T follicular helper cell (primary cell): Measurements from ENCODE around the gene KDM8.
"Not testable (repeated sequence)": the region's sequence is repeated elsewhere in the genome, so short reads cannot be mapped to it uniquely, and the experiment has no call there.

Experiments
- DNase-seq: peaks from one replicate; pipeline ENCODE4 v3.0.0-alpha.2; 2020; ENCODE audit warnings: low read depth

The KDM8 gene

DNA sequence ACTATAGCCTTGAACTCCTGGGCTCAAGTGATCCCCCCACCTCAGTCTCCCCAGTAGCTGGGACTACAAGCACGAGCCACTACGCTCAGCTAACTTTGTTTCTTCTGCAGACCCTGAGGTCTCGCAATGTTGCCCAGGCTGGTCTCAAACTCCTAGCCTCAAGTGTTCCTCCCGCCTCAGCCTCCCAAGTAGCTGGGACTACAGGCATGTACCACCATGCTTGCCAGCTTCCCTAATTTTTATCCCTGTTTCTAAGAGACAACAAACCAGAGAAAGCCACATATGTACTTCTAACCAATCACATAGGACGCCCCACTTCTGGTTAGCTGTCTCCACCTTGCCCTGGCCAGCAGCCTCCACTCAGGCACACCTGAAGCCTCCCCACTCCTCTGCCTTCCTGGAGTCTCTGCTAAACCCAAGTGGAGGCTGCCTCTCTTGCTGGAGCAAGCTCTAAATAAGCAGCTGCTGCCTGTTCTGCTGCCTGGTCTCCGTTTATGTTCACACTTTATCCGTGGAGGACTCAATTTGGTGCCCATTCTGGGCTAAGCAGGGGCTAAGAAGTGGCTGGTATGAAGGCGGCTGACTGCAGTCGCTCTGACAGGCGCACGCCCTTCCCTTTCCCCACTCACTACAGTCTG lies 40.5 kb downstream of the KDM8 start:
- DNase-seq: no peak

DNA sequence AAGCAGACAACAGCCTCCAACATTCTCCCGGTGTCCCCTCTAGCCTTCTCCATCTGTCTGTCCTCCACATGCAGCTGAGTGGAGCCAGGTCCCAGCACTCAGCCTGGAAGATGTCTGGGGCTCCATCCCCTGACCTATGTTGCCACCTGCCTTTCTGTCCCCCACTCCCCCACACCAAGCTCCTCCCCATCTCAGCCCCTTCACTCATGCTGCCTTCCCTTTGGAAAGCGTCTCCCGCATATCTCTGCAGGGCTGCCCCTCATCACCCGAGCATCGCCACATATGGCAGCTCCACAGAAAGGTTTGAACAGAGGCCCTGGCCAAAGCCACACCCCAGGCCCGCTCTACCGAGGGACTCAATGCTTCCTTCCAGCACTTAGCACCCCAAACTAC lies 41.0 kb downstream of the KDM8 start:
- no peak for DNase-seq

DNA sequence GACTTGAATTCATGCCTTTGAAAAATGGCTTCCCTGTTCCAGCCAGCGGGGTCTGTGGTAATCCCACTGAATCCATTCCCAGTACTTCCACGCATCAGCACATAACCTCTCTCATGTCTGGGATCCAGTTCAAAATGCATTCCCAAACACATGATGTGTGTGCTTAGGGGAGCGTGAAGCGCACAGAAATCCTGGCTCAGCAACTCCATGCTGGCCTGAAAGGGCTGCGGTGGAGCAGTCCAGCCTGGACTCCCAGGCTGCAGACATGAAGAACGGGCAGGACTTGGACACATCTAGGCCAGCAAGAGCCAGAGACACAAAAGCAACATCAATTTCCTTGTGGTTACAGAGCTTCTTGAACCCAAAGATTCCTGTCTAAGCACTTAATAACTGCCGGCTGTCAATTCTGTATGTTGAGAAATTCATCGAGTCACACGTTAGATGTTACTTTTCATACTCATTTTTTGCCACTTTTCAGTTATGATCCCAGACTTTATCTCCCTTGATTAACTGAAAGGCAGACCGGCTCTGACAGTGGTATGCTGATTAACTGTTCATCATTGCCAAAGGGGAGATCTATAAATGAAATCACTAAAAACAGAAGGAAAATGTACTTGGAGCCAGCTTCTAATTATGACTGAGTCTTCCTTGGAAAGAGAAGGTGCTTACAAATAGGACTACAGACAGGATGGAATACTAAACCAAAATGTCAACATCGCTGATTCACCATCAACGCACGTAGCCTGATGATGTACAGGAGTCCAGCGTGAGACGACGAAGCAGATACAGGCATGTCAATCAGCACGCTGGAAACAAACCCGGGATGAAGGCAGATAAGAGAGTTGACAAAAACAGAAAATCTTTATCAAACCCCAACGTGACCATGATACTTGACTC lies 42.2 kb downstream of the KDM8 start:
- no peak for DNase-seq

DNA sequence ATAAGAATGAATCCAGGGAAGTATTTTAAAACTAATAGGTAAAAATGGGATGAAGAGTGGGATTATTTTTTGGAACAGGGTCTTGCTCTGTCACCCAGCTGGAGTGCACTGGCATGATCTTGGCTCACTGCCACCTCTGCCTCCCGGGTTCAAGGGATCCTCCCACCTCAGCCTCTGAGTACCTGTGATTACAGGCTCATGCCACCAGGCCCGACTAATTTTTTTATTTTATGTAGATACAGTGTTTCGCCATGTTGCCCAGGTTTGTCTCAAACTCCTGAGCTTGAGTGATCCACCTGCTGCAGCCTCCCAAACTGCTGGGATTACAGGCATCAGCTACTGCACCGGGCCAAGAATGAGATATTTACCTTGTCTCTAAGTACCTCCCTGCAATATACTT lies 43.1 kb downstream of the KDM8 start:
- DNase-seq: no peak

DNA sequence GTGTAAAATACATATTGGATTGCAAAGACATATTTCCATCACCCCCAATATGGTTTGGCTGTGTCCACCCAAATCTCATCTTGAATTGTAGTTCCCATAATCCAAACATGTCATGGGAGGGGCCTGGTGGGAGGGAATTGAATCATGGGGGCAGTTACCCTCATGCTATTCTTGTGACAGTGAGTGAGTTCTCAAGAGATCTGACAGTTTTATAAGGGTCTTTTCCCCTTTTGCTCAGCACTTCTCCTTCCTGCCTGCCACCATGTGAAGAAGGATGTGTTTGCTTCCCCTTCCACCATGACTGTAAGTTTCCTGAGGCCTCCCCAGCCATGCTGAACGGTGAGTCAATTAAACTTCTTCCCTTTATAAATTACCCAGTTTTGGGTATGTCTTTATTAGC lies 43.8 kb downstream of the KDM8 start:
- DNase-seq: not testable (repeated sequence)

DNA sequence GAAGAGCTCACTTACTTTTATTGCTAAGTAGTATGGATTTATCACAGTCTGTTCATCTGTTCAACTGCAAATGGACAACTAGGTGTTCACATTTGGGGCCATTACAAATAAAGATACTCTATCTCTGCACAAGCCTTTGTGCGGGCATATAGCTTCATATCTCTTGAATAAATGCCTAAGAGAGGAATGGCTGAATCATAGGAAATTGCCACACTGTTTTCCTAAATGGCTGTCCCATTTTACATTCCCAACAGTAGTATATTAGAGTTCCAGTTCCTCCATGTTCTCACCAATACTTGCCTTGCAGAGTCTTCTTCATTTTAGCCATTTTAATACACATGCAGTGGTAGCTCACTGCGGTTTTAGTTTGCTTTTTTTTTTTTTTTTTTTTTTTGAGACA lies 44.7 kb downstream of the KDM8 start:
- DNase-seq: no peak

DNA sequence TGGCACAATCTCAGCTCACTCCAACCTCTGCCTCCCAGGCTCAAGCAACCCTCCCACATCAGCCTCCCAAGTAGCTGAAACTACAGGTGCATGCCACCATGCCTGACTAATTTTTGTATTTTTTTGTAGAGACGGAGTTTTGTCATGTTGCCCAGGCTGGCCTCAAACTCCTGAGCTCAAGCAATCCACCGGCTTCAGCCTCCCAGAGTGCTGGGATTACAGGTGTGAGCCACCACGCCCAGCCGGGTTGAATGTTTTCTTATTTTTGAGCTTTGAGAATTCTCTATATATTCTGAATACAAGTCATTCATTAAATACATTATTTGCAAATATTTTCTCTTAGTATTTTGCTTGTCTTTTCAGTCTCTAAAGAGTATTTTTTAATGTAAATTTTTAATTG lies 45.6 kb downstream of the KDM8 start:
- not testable (repeated sequence) for DNase-seq

DNA sequence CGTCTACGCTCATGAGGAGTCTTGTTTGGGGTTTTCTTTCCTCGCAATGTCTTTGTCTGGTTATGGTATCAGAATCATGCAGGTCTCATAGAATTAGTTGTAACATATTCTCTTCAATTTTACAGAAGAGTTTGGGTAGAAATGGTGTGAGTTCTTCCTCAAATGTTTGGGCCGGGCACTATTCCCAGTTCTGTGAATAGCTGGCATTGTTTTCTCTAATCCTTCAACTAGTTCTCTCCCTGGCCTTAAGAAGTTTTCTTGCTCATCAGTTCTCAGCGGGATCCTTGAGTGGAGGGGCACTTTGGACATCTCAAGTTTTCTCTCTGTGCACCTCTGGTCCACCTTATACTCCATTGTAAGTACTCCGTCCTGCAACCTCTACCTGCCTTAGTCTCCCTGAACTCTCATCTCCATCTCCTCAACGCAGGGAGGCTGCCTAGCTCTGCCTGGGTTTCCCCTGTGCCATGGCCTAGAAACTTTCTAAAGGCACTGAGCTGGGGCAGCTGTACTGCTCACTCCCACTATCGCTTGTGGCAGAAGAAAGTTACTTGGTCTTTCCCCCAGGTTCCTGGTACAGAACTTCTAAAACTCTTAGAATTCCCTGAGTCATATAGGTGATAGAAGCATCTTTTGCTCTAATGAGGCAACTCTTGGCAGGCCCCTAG lies 48.3 kb downstream of the KDM8 start:
- DNase-seq: no peak

DNA sequence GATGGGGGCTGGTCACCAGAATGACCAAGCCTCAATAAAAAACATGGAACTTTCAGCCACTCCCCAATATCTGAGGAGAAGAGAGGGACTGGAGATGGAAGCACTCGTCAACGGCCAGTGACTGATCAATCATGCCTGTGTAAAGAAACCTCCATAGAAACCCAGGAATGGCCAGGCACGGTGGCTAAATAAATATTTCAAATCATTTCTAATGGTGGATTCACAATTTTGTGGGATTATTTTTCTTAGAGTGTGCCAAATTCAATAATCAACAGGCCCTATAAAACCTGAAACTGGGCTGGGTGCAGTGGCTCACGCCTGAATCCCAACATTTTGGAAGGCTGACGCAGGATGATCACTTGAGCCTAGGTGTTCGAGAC lies 48.9 kb downstream of the KDM8 start:
- no peak for DNase-seq

DNA sequence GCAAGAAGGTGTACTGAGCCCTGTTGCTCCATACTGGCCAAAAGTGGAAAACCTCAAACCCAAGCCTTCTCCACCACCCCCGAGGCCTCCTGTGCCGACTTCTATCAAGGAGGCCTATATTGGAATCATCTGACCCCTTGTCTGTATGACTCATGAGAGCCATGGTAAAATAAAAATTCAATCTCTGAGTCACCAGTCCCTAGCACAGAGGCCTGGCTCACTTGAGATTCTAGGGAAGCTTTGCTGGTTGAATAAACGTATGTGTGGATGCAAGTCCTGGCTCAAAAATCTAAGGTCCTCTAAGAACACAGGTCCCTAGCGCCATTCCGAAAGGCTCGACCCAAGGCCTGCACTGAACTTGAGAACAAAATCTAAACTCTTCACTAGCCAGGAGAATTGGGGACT lies 50.2 kb downstream of the KDM8 start:
- no peak for DNase-seq

DNA sequence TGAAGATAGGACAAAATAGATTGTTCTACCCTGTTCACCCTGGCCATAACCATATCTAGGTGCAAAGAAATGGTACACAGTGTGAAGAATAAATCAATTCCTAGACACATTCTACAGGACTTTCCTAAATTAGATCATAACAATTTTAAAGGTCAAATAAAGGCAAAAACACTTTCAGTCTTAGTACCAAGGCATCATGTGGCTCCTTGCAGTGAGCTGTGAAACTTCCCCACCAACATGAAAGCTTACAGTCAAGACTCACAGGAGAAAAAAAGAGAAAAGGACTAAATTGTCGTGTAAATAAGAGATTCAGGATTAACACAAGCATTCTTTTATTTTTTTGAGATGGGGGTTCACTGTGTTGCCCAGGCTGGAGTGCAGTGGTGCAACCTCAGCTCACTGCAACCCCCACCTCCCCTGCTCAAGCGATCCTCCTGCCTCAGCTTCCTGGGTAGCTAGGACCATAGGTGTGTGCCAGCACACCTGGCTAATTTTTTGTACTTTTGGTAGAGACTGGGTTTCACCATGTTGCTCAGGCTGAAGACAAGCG lies 51.0 kb downstream of the KDM8 start:
- no peak for DNase-seq

DNA sequence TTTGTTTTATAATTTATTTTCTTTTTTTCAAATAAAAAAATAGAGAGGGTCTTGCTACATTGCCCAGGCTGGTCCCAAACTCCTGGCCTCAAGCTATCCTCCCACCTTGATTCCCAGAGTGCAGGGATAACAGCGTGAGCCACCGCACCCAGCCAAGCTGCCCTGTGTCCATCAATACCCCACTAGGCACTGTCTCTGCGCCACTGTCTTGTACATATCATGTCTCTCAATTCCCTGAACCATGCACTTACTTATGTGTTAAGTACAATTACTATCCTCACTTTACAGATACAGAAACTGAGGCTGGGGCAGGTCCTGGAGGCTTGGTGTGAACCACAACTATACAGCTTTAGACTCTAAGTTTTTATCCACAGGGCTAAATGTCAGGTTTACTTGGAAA lies 53.5 kb downstream of the KDM8 start:
- no peak for DNase-seq

DNA sequence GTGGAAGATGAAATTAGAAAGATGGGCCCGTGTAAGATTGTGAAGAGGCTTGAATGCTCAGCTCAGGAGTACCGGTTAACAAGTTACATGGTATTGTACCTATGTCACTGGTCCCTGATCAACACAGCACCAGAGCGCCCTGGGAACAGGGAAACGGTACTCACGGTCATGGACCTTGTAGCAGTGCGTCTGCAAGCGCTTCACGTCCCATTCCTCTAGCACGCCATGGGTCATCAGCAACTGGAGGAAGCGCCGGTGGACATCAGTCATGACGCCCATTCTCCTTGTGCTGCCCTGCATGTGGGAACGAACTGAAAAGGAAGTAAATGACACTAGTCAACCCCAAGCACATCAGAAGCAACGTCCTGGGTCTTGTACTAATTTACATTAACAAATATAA lies 53.9 kb downstream of the KDM8 start:
- no peak for DNase-seq

DNA sequence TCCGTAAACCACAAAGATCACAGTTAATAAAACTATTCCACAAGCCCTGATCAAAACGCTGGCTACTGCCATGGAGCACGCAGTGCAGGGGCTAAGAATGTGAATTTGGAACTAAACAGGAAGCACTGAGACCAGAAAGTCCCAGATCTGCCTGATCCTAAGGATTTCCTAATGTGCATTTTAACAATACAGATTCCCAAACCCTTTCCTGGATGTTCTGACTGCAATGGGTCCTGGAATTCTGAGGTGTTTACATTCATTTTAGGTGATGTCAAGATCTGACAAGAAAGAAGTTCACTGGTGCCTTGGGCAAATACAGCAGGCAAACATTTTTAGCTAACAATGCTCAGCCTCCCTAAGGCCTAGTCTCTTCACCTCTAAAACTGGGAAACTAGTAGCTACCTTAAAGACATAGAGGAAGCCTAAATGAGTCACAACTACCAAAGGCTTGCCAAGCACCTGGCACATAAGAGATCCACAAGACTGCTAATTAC lies 55.0 kb downstream of the KDM8 start:
- DNase-seq: no peak

DNA sequence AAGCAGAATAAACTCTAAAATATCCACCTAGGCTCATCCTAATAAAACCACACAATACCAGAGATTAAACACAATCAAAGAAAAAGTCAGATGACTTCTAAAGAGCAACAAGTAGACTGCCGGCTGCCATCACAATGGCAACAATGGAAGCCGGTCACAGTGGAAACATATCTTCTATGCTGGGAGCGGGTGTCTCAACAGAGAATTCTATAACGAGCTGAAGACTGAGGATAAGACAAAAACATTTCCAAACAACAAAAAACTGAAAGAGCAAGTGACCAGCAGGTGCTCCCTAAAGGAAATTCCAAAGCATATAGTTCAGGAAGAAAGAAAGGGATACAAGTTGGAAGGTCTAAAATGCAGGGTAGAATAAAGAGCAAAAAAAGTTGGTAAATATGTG lies 56.4 kb downstream of the KDM8 start:
- no peak for DNase-seq

DNA sequence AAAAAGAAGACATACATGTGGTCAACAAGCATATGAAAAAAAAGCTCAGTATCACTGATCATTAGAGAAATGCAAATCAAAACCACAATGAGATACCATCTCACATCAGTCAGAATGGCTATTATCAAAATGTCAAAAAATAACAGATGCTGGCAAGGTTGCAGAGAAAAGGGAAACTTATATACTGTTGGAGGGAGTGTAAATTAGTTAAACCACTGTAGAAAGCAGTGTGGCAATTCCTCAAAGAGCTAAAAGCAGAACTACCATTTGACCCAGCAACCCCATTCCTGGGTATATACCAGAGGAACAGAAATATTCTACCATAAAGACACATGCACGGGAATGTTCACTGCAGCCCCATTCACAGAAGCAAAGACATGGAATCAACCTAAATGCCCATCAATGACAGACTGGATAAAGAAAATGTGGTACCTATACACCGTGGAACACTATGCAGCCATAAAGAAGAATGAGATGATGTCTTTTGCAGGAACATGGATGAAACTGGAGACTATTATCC lies 59.6 kb downstream of the KDM8 start:
- DNase-seq: not testable (repeated sequence)

DNA sequence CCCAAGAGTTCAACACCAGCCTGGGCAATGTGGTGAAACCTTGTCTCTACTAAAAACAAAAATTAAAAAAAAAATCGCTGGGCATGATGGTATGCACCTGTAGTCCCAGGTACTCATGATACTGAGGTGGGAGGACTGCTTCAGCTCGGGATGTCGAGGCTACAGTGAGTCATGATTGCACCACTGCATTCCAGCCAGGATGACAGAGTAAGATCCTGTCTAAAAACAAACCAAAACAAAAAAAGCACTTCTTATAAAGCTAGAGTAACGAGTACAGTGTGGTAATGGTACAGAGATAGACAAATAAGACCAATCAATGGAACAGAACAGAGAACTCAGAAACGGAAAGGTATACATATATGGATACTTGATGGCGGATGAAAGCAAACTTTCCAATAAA lies 60.8 kb downstream of the KDM8 start:
- no peak for DNase-seq

DNA sequence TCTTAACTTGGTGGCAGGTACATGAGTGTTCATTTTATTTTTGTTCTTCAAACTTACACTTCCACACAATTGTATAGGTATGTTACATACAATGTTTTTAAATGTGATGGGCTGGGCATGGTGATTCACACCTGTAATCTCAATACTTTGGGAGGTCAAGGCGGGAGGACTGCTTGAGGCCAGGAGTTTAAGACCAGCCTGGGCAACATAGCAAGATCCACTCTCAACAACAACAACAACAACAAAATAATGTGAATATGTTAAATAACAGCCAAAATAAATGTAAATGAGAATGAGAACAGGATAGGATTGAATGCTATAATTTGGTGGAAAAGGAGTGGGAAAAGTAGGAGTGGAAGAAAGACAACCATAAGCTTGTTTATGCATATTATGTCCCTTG lies 62.7 kb downstream of the KDM8 start:
- no peak for DNase-seq

DNA sequence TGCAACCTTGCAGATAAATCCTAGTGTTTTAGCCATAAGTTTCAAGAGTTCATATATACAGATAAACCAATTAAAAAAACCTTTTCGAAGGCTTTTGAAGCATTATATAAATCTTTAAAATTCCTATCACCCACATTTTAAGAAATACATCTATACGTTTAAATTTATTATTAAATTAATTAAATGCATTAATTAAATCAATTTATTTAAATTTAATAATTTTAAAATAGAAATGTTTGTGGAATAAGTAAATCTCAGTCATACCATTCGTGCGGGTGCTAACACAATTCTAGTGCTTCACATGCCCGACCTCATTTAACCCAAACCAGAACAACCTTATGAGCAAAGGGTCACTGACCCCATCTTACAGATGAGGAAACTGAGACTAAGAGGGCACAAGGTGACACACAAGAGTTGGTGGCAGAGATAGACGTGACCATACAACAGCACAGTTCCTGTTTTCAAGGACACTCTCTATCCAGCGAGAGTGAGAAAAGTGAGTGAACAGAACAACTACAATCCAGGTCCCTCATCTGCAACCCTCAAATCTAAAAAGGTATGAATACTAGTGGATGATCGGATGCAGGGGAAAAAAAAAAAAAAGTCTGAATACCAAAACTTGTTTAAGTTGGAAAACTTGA lies 63.8 kb downstream of the KDM8 start:
- no peak for DNase-seq

DNA sequence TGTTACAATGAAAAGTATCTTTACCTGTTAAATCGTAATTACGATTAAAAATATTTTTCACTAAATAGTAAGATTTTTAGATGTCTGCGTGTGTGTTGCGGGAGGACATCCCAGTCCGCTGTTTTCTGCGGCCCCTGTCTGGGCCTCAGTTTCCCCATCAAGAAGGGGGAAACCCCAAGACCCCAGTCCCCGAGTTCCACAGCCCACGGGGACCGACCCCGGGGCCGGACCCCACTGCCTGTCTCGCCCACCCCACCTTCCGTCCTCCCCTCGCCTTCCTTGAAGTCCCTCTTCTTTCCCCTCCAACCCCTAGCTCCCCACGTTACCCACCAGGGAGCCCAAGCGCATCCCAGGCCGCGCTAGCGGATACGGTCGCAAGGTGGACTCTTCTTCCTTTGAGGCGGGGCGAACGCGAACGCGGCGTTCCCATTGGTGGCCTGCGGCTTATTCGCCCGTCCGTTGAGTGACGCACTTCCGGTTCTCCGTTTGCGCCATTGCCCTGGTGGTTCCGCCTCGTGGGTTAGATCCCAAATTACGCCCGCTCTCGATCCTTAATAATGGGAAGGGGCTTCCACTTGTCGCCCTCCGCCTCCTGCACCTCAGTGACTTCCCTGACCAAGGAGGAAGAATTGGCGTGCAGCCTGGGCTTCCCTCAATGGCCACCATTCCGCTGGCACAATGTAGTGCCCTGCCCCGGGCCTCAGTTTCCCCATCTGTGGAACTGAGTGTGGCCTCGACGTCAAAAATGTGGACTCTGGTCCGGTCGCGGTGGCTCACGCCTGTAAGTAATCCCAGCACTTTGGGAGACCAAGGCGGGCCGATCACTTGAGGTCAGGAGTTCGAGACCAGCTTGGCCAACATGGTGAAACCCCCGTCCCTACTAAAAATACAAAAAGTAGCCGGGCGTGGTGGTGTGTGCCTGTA lies 65.3 kb downstream of the KDM8 start, which contains the start of gene NSMCE1:
Gene NSMCE1, minus strand, starts transcription at position 397 of the 924 bp plus-strand sequence. CDS start 11,202 bp downstream, outside the sequence.
- DNase-seq: peak; percentile 91
